ENCODE data around the gene APLP1. TPM values are rescaled to one million over a fixed set of nuclear protein-coding genes. Genes with fewer than 3 reads are reported as not detected.

APLP1 gene
- total RNA-seq, 1 donor from 2014 or later, result 0.21 TPM

DNA sequence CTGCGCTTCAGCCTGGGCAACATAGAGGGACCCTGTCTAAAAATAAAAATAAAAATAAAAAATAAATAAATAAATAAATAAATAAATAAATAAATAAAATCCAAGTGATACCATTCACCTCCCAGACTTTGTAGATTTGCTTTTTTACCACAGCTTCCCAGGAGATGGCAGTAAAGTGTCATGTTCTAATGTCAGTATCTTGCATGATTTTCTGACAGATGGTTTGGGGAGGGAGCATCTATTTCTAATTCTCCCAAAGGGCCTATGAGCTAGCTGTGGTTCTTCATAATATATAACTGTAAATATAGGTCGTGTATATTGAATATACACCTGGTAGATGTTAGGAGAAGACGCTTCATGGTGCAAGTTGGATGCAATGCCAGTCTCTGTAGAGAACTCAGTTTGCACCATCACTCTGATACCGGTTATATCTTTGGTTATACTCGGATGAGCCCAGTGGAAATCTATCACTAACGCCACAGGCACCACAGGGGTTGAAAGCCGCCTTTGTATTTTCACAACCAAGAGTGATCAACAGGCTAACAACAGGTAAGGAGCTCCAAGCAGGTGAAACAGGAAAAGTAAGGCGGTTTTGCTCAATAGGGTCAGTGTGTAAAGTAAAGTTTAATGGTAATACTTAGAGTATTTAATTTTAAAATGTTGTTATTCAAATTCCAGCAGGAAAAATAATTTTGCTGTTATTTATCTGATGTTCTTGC lies 13.9 kb downstream of the APLP1 start:
- intact Hi-C loops (cut with DNase I), result loop anchor here (1.0 kb wide), 1 partner anchor 49 kb away; no protein-coding TSS in a partner anchor
- no peak overlapping the region for H3K4me3 ChIP-seq
- no peak for DNase-seq (ENCODE audit: low spot score in 2 of 2)
- H3K9me3 ChIP-seq, result no peaks in the 10 kb centered on the region
- TF ChIP-seq, protein P1, sequence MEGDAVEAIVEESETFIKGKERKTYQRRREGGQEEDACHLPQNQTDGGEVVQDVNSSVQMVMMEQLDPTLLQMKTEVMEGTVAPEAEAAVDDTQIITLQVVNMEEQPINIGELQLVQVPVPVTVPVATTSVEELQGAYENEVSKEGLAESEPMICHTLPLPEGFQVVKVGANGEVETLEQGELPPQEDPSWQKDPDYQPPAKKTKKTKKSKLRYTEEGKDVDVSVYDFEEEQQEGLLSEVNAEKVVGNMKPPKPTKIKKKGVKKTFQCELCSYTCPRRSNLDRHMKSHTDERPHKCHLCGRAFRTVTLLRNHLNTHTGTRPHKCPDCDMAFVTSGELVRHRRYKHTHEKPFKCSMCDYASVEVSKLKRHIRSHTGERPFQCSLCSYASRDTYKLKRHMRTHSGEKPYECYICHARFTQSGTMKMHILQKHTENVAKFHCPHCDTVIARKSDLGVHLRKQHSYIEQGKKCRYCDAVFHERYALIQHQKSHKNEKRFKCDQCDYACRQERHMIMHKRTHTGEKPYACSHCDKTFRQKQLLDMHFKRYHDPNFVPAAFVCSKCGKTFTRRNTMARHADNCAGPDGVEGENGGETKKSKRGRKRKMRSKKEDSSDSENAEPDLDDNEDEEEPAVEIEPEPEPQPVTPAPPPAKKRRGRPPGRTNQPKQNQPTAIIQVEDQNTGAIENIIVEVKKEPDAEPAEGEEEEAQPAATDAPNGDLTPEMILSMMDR (IDR thresholded peaks at IDR 0.05), result peak; percentile 23 to 53 (median 42)
- H3K27ac ChIP-seq, result no peak overlapping the region
- no peaks in the 10 kb centered on the region for H3K4me1 ChIP-seq
- H3K36me3 ChIP-seq, result peaks cover 0 to 2% of the 10 kb centered on the region in 2 donors
- H3K27me3 ChIP-seq, result no peaks in the 10 kb centered on the region

GRCh38 chr19:35883882-35884281 lies 15.5 kb downstream of the APLP1 start:
- TF ChIP-seq, protein P1 (IDR thresholded peaks at IDR 0.05), result no peak
- intact Hi-C loops (cut with DNase I), result no loop called here
- peaks cover 10 to 18% of the 10 kb centered on the region in 2 donors for H3K36me3 ChIP-seq
- no peaks in the 10 kb centered on the region for H3K9me3 ChIP-seq
- no peak overlapping the region for H3K4me3 ChIP-seq
- no peak for DNase-seq (ENCODE audit: low spot score in 2 of 2)
- H3K27me3 ChIP-seq, result no peaks in the 10 kb centered on the region
- H3K4me1 ChIP-seq, result no peaks in the 10 kb centered on the region
- no peak overlapping the region for H3K27ac ChIP-seq

DNA sequence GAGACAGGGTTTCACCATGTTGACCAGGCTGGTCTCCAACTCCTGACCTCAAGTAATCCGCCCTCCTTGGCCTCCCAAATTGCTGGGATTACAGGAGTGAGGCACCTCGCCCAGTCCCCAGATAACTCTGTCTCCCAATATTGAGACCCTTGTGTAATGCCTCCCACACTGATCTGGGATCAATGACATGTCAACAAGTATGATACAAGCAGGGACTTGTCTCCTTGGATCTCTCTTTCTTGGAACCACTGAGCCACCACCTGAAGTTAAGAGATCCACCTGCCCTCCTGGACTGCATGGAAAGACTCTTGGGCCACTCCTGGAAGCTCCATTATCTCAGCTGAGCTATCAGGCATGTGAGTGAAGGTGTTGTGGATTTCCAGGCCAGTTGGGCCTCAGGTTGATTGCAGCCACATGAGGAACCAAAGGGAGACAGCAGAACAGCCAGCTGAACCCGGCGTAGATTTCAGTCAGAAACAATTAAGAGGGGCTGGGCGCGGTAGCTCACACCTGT lies 16.9 kb downstream of the APLP1 start:
- no peak for DNase-seq (ENCODE audit: low spot score in 2 of 2)
- H3K36me3 ChIP-seq, result peaks cover 23 to 32% of the 10 kb centered on the region in 2 donors
- TF ChIP-seq, protein P1 (IDR thresholded peaks at IDR 0.05), result no peak
- H3K9me3 ChIP-seq, result no peaks in the 10 kb centered on the region
- H3K27me3 ChIP-seq, result no peaks in the 10 kb centered on the region
- intact Hi-C loops (cut with DNase I), result no loop called here
- H3K27ac ChIP-seq, result no peak overlapping the region
- no peak overlapping the region for H3K4me3 ChIP-seq
- no peaks in the 10 kb centered on the region for H3K4me1 ChIP-seq

- intact Hi-C loops (cut with DNase I), result no loop called here
- H3K4me3 ChIP-seq, result no peak overlapping the region
- TF ChIP-seq, protein P1 (IDR thresholded peaks at IDR 0.05), result no peak
- H3K4me1 ChIP-seq, result no peaks in the 10 kb centered on the region
- no peak overlapping the region for H3K27ac ChIP-seq
- H3K27me3 ChIP-seq, result no peaks in the 10 kb centered on the region
- DNase-seq (ENCODE audit: low spot score in 2 of 2), result no peak
- no peaks in the 10 kb centered on the region for H3K9me3 ChIP-seq
- peaks cover 30 to 38% of the 10 kb centered on the region in 2 donors for H3K36me3 ChIP-seq
These were observed 17.5 kb downstream of the APLP1 start for GRCh38 chr19:35885904-35886303.

DNA sequence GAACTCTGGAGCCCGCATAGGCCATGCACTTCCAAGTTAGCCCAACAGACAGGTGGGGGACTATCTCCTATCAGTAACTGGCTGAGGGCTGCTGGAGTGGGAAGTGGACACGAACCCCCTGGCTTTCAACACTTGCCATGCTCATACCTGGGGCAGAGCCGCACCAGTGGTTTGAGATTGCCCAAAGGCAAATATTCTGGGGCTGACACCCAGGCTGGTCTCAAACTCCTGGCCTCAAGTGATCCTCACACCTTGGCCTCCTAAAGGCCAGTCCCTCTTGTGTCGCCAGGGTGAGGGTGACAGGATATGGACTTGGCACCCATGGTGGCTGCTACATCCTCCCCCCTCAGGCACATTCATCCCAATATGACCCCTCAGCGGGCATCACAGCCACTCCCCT lies 18.8 kb downstream of the APLP1 start:
- intact Hi-C loops (cut with DNase I), result no loop called here
- Histone ChIP-seq H3K9me3 (no peaks in the 10 kb centered on the region), H3K27me3 (no peaks in the 10 kb centered on the region), H3K27ac (no peak overlapping the region), H3K4me1 (no peaks in the 10 kb centered on the region), H3K36me3 (peaks cover 32 to 42% of the 10 kb centered on the region in 2 donors), H3K4me3 (no peak overlapping the region)
- no peak for DNase-seq (ENCODE audit: low spot score in 2 of 2)
- TF ChIP-seq, protein P1 (IDR thresholded peaks at IDR 0.05), result no peak
